DOHH2 (cell line): ENCODE data around the gene OGG1.
A peak's percentile ranks its signal among the peaks of the same experiment; 100 is the strongest.

ENCODE experiments used
- H3F3A ChIP-seq: fragments of 200-600 bp; sonication (generic), shearing (Covaris generic); 2 replicates; pipeline ENCODE4 v1.6.0; 2016; ENCODE audit warnings: antibody characterized with exemption, mild to moderate bottlenecking; ENCODE audit not compliant: control insufficient read depth, insufficient read depth
- H3K27ac ChIP-seq: fragments of 200-600 bp; sonication (generic); 2 replicates; pipeline ENCODE4 v1.5.1; 2014; ENCODE audit warnings: low read depth, mild to moderate bottlenecking, low read length, moderate library complexity
- H3K27me3 ChIP-seq: fragments of 200-600 bp; sonication (generic); 2 replicates; pipeline ENCODE4 v1.6.1; 2014; ENCODE audit warnings: mild to moderate bottlenecking, low read length, mixed read lengths; ENCODE audit not compliant: control insufficient read depth
- H3K36me3 ChIP-seq: fragments of 200-600 bp; sonication (generic); 2 replicates; pipeline ENCODE4 v1.6.1; 2014; ENCODE audit warnings: mild to moderate bottlenecking, low read length, moderate library complexity, mixed read lengths; ENCODE audit not compliant: control insufficient read depth
- H3K4me1 ChIP-seq: fragments of 200-600 bp; sonication (generic); 2 replicates; pipeline ENCODE4 v1.6.1; 2014; ENCODE audit warnings: mild to moderate bottlenecking, low read length, mixed read lengths; ENCODE audit not compliant: control insufficient read depth
- H3K4me2 ChIP-seq: fragments of 200-600 bp; sonication (generic); 2 replicates; pipeline ENCODE4 v1.6.0; 2014; ENCODE audit warnings: mild to moderate bottlenecking, low read length, moderate library complexity
- H3K4me3 ChIP-seq: fragments of 200-600 bp; sonication (generic); 2 replicates; pipeline ENCODE4 v1.5.1; 2014; ENCODE audit warnings: mild to moderate bottlenecking, low read length, mixed read lengths
- H3K79me2 ChIP-seq: fragments of 200-600 bp; sonication (generic); 2 replicates; pipeline ENCODE4 v1.6.1; 2014; ENCODE audit warnings: mild to moderate bottlenecking, low read length, mixed read lengths; ENCODE audit not compliant: control insufficient read depth
- H3K9me2 ChIP-seq: fragments of 200-600 bp; sonication (generic); replicated peaks from 2 replicates; pipeline ENCODE4 v1.6.1; 2014; ENCODE audit warnings: mild to moderate bottlenecking, low read length, mixed read lengths; ENCODE audit not compliant: control insufficient read depth
- H3K9me3 ChIP-seq: fragments of 200-600 bp; sonication (generic); 2 replicates; pipeline ENCODE4 v1.6.1; 2014; ENCODE audit warnings: antibody characterized with exemption, low read length, mixed read lengths; ENCODE audit not compliant: control insufficient read depth, insufficient read depth
- H4K20me1 ChIP-seq: fragments of 200-600 bp; sonication (generic); 2 replicates; pipeline ENCODE4 v1.6.0; 2014; ENCODE audit warnings: low read depth, mild to moderate bottlenecking, antibody characterized with exemption, low read length, moderate library complexity; ENCODE audit not compliant: control insufficient read depth, insufficient read depth
- CTCF ChIP-seq: fragments of 200-600 bp; sonication (generic); IDR thresholded peaks from one replicate; pipeline ENCODE4 v1.5.1; 2014; ENCODE audit warnings: antibody characterized with exemption, mild to moderate bottlenecking, low read depth, low read length; ENCODE audit not compliant: poor library complexity, severe bottlenecking
- EZH2phosphoT487 ChIP-seq: fragments of 200-600 bp; sonication (generic); IDR thresholded peaks from 2 replicates; pipeline ENCODE4 v1.6.1; 2017; ENCODE audit warnings: borderline replicate concordance, mild to moderate bottlenecking, antibody characterized with exemption, low read length, moderate library complexity, mixed read lengths

The OGG1 gene

GRCh38 chr3:9746330-9746729, 3.4 kb upstream of the OGG1 start:
- Histone ChIP-seq H3K9me3 (no peaks in the 10 kb centered on the region), H3K4me3 (no peak overlapping the region), H3K27ac (no peak overlapping the region), H3K4me2 (no peak overlapping the region), H3K36me3 (peaks cover 86% of the 10 kb centered on the region), H3K27me3 (no peaks in the 10 kb centered on the region), H3K9me2 (no peaks in the 10 kb centered on the region), H3F3A (peaks cover 18% of the 10 kb centered on the region), H4K20me1 (no peaks in the 10 kb centered on the region), H3K79me2 (peaks cover 12% of the 10 kb centered on the region), H3K4me1 (peaks cover 12% of the 10 kb centered on the region)
- TF ChIP-seq CTCF (no peak), EZH2phosphoT487 (no peak)

GRCh38 chr3:9747267-9747666, 2.5 kb upstream of the OGG1 start:
- Histone ChIP-seq H3K36me3 (peaks cover 88% of the 10 kb centered on the region), H3K27ac (no peak overlapping the region), H3K4me1 (peaks cover 21% of the 10 kb centered on the region)

GRCh38 chr3:9748031-9748430, 1.7 kb upstream of the OGG1 start:
- Histone ChIP-seq H3K79me2 (peaks cover 25% of the 10 kb centered on the region), H3K9me2 (no peaks in the 10 kb centered on the region), H3K4me2 (no peak overlapping the region), H3F3A (peaks cover 20% of the 10 kb centered on the region), H3K36me3 (peaks cover 87% of the 10 kb centered on the region), H3K27ac (no peak overlapping the region), H3K4me3 (no peak overlapping the region), H3K9me3 (no peaks in the 10 kb centered on the region), H3K27me3 (no peaks in the 10 kb centered on the region), H4K20me1 (no peaks in the 10 kb centered on the region), H3K4me1 (peaks cover 29% of the 10 kb centered on the region)
- TF ChIP-seq CTCF (no peak), EZH2phosphoT487 (no peak)

More at GRCh38 chr3:9747267-9747666, 2.5 kb upstream of the OGG1 start:
- Histone ChIP-seq H3F3A (peaks cover 20% of the 10 kb centered on the region), H3K9me2 (no peaks in the 10 kb centered on the region), H3K9me3 (no peaks in the 10 kb centered on the region), H3K79me2 (peaks cover 21% of the 10 kb centered on the region), H3K27me3 (no peaks in the 10 kb centered on the region), H4K20me1 (no peaks in the 10 kb centered on the region), H3K4me2 (no peak overlapping the region), H3K4me3 (no peak overlapping the region)
- TF ChIP-seq EZH2phosphoT487: no peak
- TF ChIP-seq CTCF: no peak

GRCh38 chr3:9749296-9749644, 482 bp upstream of the OGG1 start:
- H3K9me3 ChIP-seq: no peaks in the 10 kb centered on the region
- H3K4me2 ChIP-seq: peak overlapping the region; percentile 83
- peaks cover 31% of the 10 kb centered on the region for H3K4me1 ChIP-seq
- TF ChIP-seq EZH2phosphoT487 (no peak), CTCF (no peak)
- no peaks in the 10 kb centered on the region for H4K20me1 ChIP-seq
- peaks cover 20% of the 10 kb centered on the region for H3F3A ChIP-seq
- no peaks in the 10 kb centered on the region for H3K27me3 ChIP-seq
- no peaks in the 10 kb centered on the region for H3K9me2 ChIP-seq
- H3K4me3 ChIP-seq: peak overlapping the region; percentile 91
- peak overlapping the region; percentile 72 for H3K27ac ChIP-seq
- H3K36me3 ChIP-seq: peaks cover 80% of the 10 kb centered on the region
- H3K79me2 ChIP-seq: peaks cover 25% of the 10 kb centered on the region
